HG03280 (cell line): ENCODE measurements around the gene SLC39A3.

Experiments
- ATAC-seq: cut with Tn5 transposase; IDR thresholded peaks from one replicate; pipeline ENCODE4 v1.9.1; 2021; ENCODE audit warnings: mild to moderate bottlenecking, moderate library complexity; ENCODE audit not compliant: unreplicated experiment

The SLC39A3 gene

GRCh38 chr19:2768365-2769132 is 28.7 kb upstream of the SLC39A3 start:
- ATAC-seq = no peak

GRCh38 chr19:2767688-2768087 is 27.9 kb upstream of the SLC39A3 start:
- no peak for ATAC-seq

GRCh38 chr19:2766594-2767372 is 27.0 kb upstream of the SLC39A3 start:
- ATAC-seq = no peak

GRCh38 chr19:2765376-2765775 is 25.6 kb upstream of the SLC39A3 start:
- ATAC-seq = no peak

- no peak for ATAC-seq
These were observed 25.1 kb upstream of the SLC39A3 start for GRCh38 chr19:2764945-2765344.

GRCh38 chr19:2763687-2764086 is 23.9 kb upstream of the SLC39A3 start:
- no peak for ATAC-seq

- no peak for ATAC-seq
These were observed 23.1 kb upstream of the SLC39A3 start for GRCh38 chr19:2762783-2763496.

- no peak for ATAC-seq
These were observed 22.3 kb upstream of the SLC39A3 start for GRCh38 chr19:2761876-2762782.

- ATAC-seq = no peak
These were observed 21.5 kb upstream of the SLC39A3 start for GRCh38 chr19:2761309-2761677.

GRCh38 chr19:2759965-2760364 is 20.1 kb upstream of the SLC39A3 start:
- ATAC-seq = no peak

GRCh38 chr19:2759362-2759761 is 19.5 kb upstream of the SLC39A3 start:
- no peak for ATAC-seq

GRCh38 chr19:2758601-2759313 is 18.9 kb upstream of the SLC39A3 start:
- no peak for ATAC-seq

- no peak for ATAC-seq
These were observed 17.4 kb upstream of the SLC39A3 start for GRCh38 chr19:2756921-2757881.

GRCh38 chr19:2756477-2756876 is 16.7 kb upstream of the SLC39A3 start:
- no peak for ATAC-seq

GRCh38 chr19:2755811-2756210 is 16.0 kb upstream of the SLC39A3 start:
- ATAC-seq = no peak

GRCh38 chr19:2755448-2755705 is 15.6 kb upstream of the SLC39A3 start:
- no peak for ATAC-seq

GRCh38 chr19:2754659-2755447 is 15.0 kb upstream of the SLC39A3 start:
- no peak for ATAC-seq

GRCh38 chr19:2751438-2751830 is 11.6 kb upstream of the SLC39A3 start:
- ATAC-seq = no peak
